H1 (cell line): ENCODE data around the gene MAPK8. TPM values are rescaled to one million over a fixed set of nuclear protein-coding genes. Genes with fewer than 3 reads are reported as not detected.

ENCODE experiments used
- CTCF ChIA-PET: fragments of 300-600 bp; sonication (Branson Sonifier 250); formaldehyde crosslinking; loops from one replicate; lab custom pipeline; 2021; ENCODE audit not compliant: partially characterized antibody; lab: Charles Lee
- POLR2A ChIA-PET: fragments of 300-600 bp; sonication (Branson Sonifier 250); formaldehyde crosslinking; loops from one replicate; lab custom pipeline; 2021; ENCODE audit warnings: inconsistent platforms; ENCODE audit not compliant: partially characterized antibody; lab: Charles Lee
- DNase-seq, 2 experiments: peaks; one replicate each; pipeline versions ENCODE4 v3.0.0 to v3.0.0-alpha.2; 2010 to 2022; ENCODE audit warnings: low spot score in 2 of 2, low read depth in 1 of 2, mixed read lengths in 1 of 2
- FAIRE-seq: peaks from 2 replicates; lab custom pipeline; 2011; peaks lifted over from hg19 to GRCh38; lab: Jason Lieb, UNC
- H2AFZ ChIP-seq: 2 replicates; pipeline ENCODE4 v1.8.1; 2012; ENCODE audit warnings: low read length, inconsistent platforms
- H2AK5ac ChIP-seq: 2 replicates; pipeline ENCODE4 v1.6.1; 2013; ENCODE audit warnings: low read depth, low read length
- H2BK120ac ChIP-seq: replicated peaks from 2 replicates; pipeline ENCODE3; 2013; ENCODE audit warnings: low read depth, low read length, inconsistent platforms
- H2BK12ac ChIP-seq: 2 replicates; pipeline ENCODE4 v1.6.1; 2013; ENCODE audit warnings: low read depth, low read length
- H2BK15ac ChIP-seq: 2 replicates; pipeline ENCODE4 v1.6.1; 2013; ENCODE audit warnings: low read length
- H2BK20ac ChIP-seq: 2 replicates; pipeline ENCODE4 v1.6.1; 2013; ENCODE audit warnings: low read length
- H2BK5ac ChIP-seq: 2 replicates; pipeline ENCODE4 v1.6.1; 2013; ENCODE audit warnings: low read depth, low read length
- H3K14ac ChIP-seq: 2 replicates; pipeline ENCODE4 v1.6.1; 2013; ENCODE audit warnings: inconsistent platforms; ENCODE audit not compliant: insufficient read length
- H3K18ac ChIP-seq: 2 replicates; pipeline ENCODE4 v1.6.1; 2013; ENCODE audit warnings: low read length; ENCODE audit errors: extremely low read depth
- H3K23ac ChIP-seq: 2 replicates; pipeline ENCODE4 v1.6.1; 2013; ENCODE audit warnings: inconsistent platforms; ENCODE audit not compliant: insufficient read length
- H3K23me2 ChIP-seq: 2 replicates; pipeline ENCODE4 v1.6.1; 2013; ENCODE audit warnings: low read depth, low read length
- H3K27ac ChIP-seq: 2 replicates; pipeline ENCODE4 v1.6.1; 2011; ENCODE audit warnings: low read depth, low read length, inconsistent platforms
- H3K27me3 ChIP-seq, 4 experiments: replicated peaks in 1 of 4; 1 replicate in 1 of 4; 2 replicates in 3 of 4; pipeline versions ENCODE4 v1.6.1 to v1.8.1; 2011 to 2013; ENCODE audit warnings: low read length in 3 of 4, mild to moderate bottlenecking in 3 of 4, inconsistent platforms in 2 of 4, mixed read lengths in 2 of 4, moderate library complexity in 1 of 4; ENCODE audit not compliant: control insufficient read depth in 3 of 4, insufficient read depth in 3 of 4; ENCODE audit errors: extremely low read depth in 1 of 4
- H3K36me3 ChIP-seq, 4 experiments: 2 replicates each; pipeline versions ENCODE4 v1.6.1 to v1.8.1; 2011 to 2013; ENCODE audit warnings: mild to moderate bottlenecking in 4 of 4, low read length in 3 of 4, moderate library complexity in 2 of 4, control low read depth in 1 of 4, inconsistent platforms in 1 of 4; ENCODE audit not compliant: insufficient read depth in 4 of 4, control insufficient read depth in 2 of 4
- H3K4ac ChIP-seq: replicated peaks from 2 replicates; pipeline ENCODE3; 2013; ENCODE audit warnings: low read length, low read depth, mixed read lengths, inconsistent platforms; ENCODE audit not compliant: insufficient read length
- H3K4me1 ChIP-seq, 4 experiments: replicated peaks in 1 of 4; 1 replicate in 1 of 4; 2 replicates in 3 of 4; pipeline versions ENCODE4 v1.6.1 to v1.8.1; 2011 to 2013; ENCODE audit warnings: low read length in 3 of 4, inconsistent platforms in 2 of 4, mixed read lengths in 1 of 4; ENCODE audit not compliant: insufficient read depth in 4 of 4, control insufficient read depth in 3 of 4
- H3K4me2 ChIP-seq, 2 experiments: 2 replicates each; pipeline versions ENCODE4 v1.6.1 to v1.8.1; 2011 to 2013; ENCODE audit warnings: low read depth in 2 of 2, low read length in 2 of 2, control low read depth in 1 of 2, inconsistent platforms in 1 of 2, mild to moderate bottlenecking in 1 of 2; ENCODE audit not compliant: insufficient read depth in 1 of 2
- H3K4me3 ChIP-seq, 4 experiments: fragments of 200-600, 300-600 bp in 1 of 4; sonication (generic), shearing (Covaris generic), sonication (Bioruptor Twin) in 1 of 4; 2 replicates each; pipeline versions ENCODE4 v1.5.1 to v1.8.1; 2011 to 2016; ENCODE audit warnings: low read length in 4 of 4, low read depth in 3 of 4, control low read depth in 2 of 4, inconsistent platforms in 2 of 4, mild to moderate bottlenecking in 2 of 4, mixed read lengths in 1 of 4, moderate library complexity in 1 of 4; ENCODE audit not compliant: insufficient read depth in 2 of 4; ENCODE audit errors: extremely low read depth in 1 of 4
- H3K56ac ChIP-seq: replicated peaks from 2 replicates; pipeline ENCODE3; 2013; ENCODE audit warnings: low read depth, mild to moderate bottlenecking, mixed read lengths, low read length, inconsistent platforms; ENCODE audit not compliant: insufficient read length
- H3K79me1 ChIP-seq: 2 replicates; pipeline ENCODE4 v1.6.1; 2013; ENCODE audit warnings: low read depth, low read length, control low read depth
- H3K79me2 ChIP-seq, 2 experiments: 2 replicates each; pipeline versions ENCODE4 v1.6.1 to v1.8.1; 2012 to 2013; ENCODE audit warnings: low read length in 2 of 2, mild to moderate bottlenecking in 2 of 2, inconsistent platforms in 1 of 2; ENCODE audit not compliant: insufficient read depth in 2 of 2, control insufficient read depth in 1 of 2
- H3K9ac ChIP-seq, 4 experiments: replicated peaks in 1 of 4; 1 replicate in 1 of 4; 2 replicates in 3 of 4; pipeline versions ENCODE4 v1.6.1 to v1.8.1; 2011 to 2013; ENCODE audit warnings: low read depth in 3 of 4, low read length in 3 of 4, control low read depth in 2 of 4, mild to moderate bottlenecking in 2 of 4, moderate library complexity in 2 of 4, inconsistent platforms in 1 of 4; ENCODE audit errors: extremely low read depth in 1 of 4
- H3K9me3 ChIP-seq, 2 experiments: 2 replicates each; pipeline versions ENCODE4 v1.6.1 to v1.8.1; 2012 to 2013; ENCODE audit warnings: mild to moderate bottlenecking in 2 of 2, moderate library complexity in 2 of 2, control low read depth in 1 of 2, inconsistent platforms in 1 of 2, low read depth in 1 of 2, low read length in 1 of 2, mixed read lengths in 1 of 2; ENCODE audit not compliant: insufficient read depth in 2 of 2
- H4K20me1 ChIP-seq, 2 experiments: replicated peaks in 1 of 2; 2 replicates each; pipeline versions ENCODE3 to v1.8.1; 2011 to 2013; ENCODE audit warnings: inconsistent platforms in 2 of 2, low read length in 2 of 2, mild to moderate bottlenecking in 1 of 2; ENCODE audit not compliant: insufficient read depth in 2 of 2, control insufficient read depth in 1 of 2
- H4K5ac ChIP-seq: 2 replicates; pipeline ENCODE4 v1.6.1; 2013; ENCODE audit warnings: low read length, low read depth, mixed read lengths, inconsistent platforms; ENCODE audit not compliant: insufficient read length
- H4K8ac ChIP-seq: 2 replicates; pipeline ENCODE4 v1.8.0; 2013; ENCODE audit warnings: mild to moderate bottlenecking, moderate library complexity, low read length, inconsistent platforms; ENCODE audit not compliant: insufficient read depth; ENCODE audit errors: extremely low read depth
- H4K91ac ChIP-seq: replicated peaks from 2 replicates; pipeline ENCODE3; 2013; ENCODE audit warnings: low read length, mixed read lengths, inconsistent platforms; ENCODE audit not compliant: insufficient read length
- POLR2AphosphoS5 ChIP-seq: IDR thresholded peaks from 2 replicates; pipeline ENCODE4 v1.6.1; 2011; ENCODE audit warnings: low read depth, low read length
- SP1 ChIP-seq: IDR thresholded peaks from 2 replicates; pipeline ENCODE4 v1.6.1; 2011; ENCODE audit warnings: low read depth, low read length
- WGBS, 2 experiments: shearing (Covaris generic) in 1 of 2; methylation state at CpG; one replicate each; pipeline versions ENCODE4 v1.1.6 to v1.1.7; 2013 to 2015; ENCODE audit warnings: low lambda C conversion rate in 2 of 2, mixed read lengths in 2 of 2, inconsistent platforms in 1 of 2, low coverage in 1 of 2, missing lambda C conversion rate in 1 of 2; ENCODE audit not compliant: insufficient replicate concordance in 2 of 2, insufficient coverage in 1 of 2, insufficient read length in 1 of 2; ENCODE audit errors: extremely low coverage in 1 of 2, missing lambda C conversion rate in 1 of 2; 5-methylcytosine and 5-hydroxymethylcytosine counted together
- polyA plus RNA-seq, 7 experiments: library from polyadenylated mRNA; depleted of rRNA in 3 of 7; stranded (reverse) in 5 of 7; unstranded in 2 of 7; fragments of >200 nt in 5 of 7; fragments of 200-250 nt in 2 of 7; gene quantifications; 1 replicate in 5 of 7; 2 replicates in 1 of 7; 4 replicates in 1 of 7; pipeline versions ENCODE4 v1.2.1 to v1.2.3, GENCODE V29; 2011 to 2013; ENCODE audit warnings: missing spikeins in 2 of 7, mixed read lengths in 2 of 7
- total RNA-seq: library from RNA; stranded (reverse); fragmentation: NEBNext Ultra II Directional; extraction: Animal tissue kit (Norgen Biotek cat#: 25700); gene quantifications from 2 replicates; pipeline ENCODE4 v1.2.1, GENCODE V29; 2021

MAPK8 gene
- total and polyA plus RNA-seq, 2 of the 8 experiments (the other 6 are each of a cell fraction or from before 2014, with no cell fraction given): 23.3 to 71.3 TPM

DNA sequence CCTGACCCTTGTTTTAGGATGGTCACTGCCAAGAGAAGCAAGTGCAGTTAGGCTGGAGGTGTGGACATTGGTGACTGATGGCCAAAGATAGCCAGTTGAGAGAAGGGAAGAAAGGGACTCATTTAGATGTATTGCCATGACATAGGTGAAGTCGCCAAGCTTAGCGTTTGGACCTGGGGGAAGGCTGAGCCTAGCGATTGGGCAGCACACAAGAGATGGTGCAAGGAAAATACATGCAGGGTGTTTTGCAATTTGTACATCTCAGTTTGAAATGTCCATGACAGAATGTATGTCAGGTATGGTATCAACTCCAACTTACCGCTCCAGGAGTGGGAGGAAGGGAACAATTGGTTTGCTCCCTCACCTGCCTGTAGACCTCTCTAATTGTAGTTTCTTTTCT is 134.3 kb downstream of the MAPK8 start:
- peaks cover 0 to 4% (median 0%) of the 10 kb centered on the region in 4 experiments; a peak in 1 of 8 replicates for H3K36me3 ChIP-seq
- H3K9me3 ChIP-seq: no peaks in the 10 kb centered on the region; a peak in 1 of 4 replicates
- H3K18ac ChIP-seq: no peak overlapping the region
- H3K4me2 ChIP-seq: no peak overlapping the region
- H3K27ac ChIP-seq: no peak overlapping the region
- no peak overlapping the region for H3K23ac ChIP-seq
- no peak overlapping the region for H4K8ac ChIP-seq
- no peaks in the 10 kb centered on the region for H3K79me2 ChIP-seq
- H2BK120ac ChIP-seq: no peak overlapping the region
- TF ChIP-seq POLR2AphosphoS5 (0 out of 2 replicates have a peak, but pooled peaks have one; percentile 20), SP1 (no peak)
- POLR2A ChIA-PET: interaction anchor here (1.0 to 1.1 kb wide), 2 partner anchors 23 to 37 kb away, joined by 3 to 4 read pairs; no protein-coding TSS in a partner anchor
- H2BK12ac ChIP-seq: no peak overlapping the region
- no peaks in the 10 kb centered on the region for H3K27me3 ChIP-seq
- no peak overlapping the region for H3K4me3 ChIP-seq
- H2AFZ ChIP-seq: no peak overlapping the region
- H2BK15ac ChIP-seq: no peak overlapping the region
- H3K14ac ChIP-seq: no peak overlapping the region
- no peak overlapping the region for H2BK20ac ChIP-seq
- H4K91ac ChIP-seq: no peak overlapping the region
- no peak overlapping the region for H2AK5ac ChIP-seq
- H3K56ac ChIP-seq: no peak overlapping the region
- CTCF ChIA-PET: interaction anchor here (1.4 to 1.5 kb wide), 3 partner anchors 17 to 22 kb away, joined by 3 to 6 read pairs (median 4); no protein-coding TSS in a partner anchor
- WGBS, 2 experiments: 90% methylated on average over 4 of the region's 4 CpGs; no CpG with 5 or more reads in 1 of the 2 experiments
- no peak overlapping the region for H3K9ac ChIP-seq
- DNase-seq: no peak
- no peaks in the 10 kb centered on the region for H3K23me2 ChIP-seq
- peaks cover 3 to 10% (median 8%) of the 10 kb centered on the region in 4 experiments; a peak in 5 of 7 replicates for H3K4me1 ChIP-seq
- no peak overlapping the region for H4K5ac ChIP-seq
- no peak for FAIRE-seq
- peaks cover 0 to 3% of the 10 kb centered on the region in 2 experiments for H4K20me1 ChIP-seq
- no peaks in the 10 kb centered on the region for H3K79me1 ChIP-seq
- no peak overlapping the region for H2BK5ac ChIP-seq
- no peak overlapping the region for H3K4ac ChIP-seq
